GM23338 (cell line): Measurements from ENCODE around the gene DNAJB6.

Experiments used
- CREB1 ChIP-seq: fragments of 250-450 bp; sonication (Bioruptor Pico); IDR thresholded peaks from 2 replicates; pipeline ENCODE4 v1.5.0; 2020; ENCODE audit warnings: low read depth, mild to moderate bottlenecking, moderate library complexity
- CTCF ChIP-seq, 2 experiments: fragments of 200-600 bp in 1 of 2; sonication (generic) in 1 of 2; conservative IDR thresholded peaks; 2 replicates each; pipeline versions ENCODE4 v1.5.1 to v1.6.1; 2016 to 2017; ENCODE audit warnings: antibody characterized with exemption in 2 of 2, low read depth in 2 of 2, mild to moderate bottlenecking in 2 of 2, moderate library complexity in 1 of 2
- ETS1 ChIP-seq: IDR thresholded peaks from 2 replicates; pipeline ENCODE4 v1.6.1; 2016; ENCODE audit warnings: antibody characterized with exemption
- EZH2 ChIP-seq: fragments of 200-600 bp; sonication (generic); IDR thresholded peaks from one replicate; pipeline ENCODE4 v1.8.0; 2017; ENCODE audit warnings: antibody characterized with exemption, mild to moderate bottlenecking, low read depth; ENCODE audit not compliant: unreplicated experiment
- EZH2phosphoT487 ChIP-seq: fragments of 200-600 bp; sonication (generic); IDR thresholded peaks from one replicate; pipeline ENCODE4 v1.8.1; 2018; ENCODE audit warnings: antibody characterized with exemption; ENCODE audit not compliant: unreplicated experiment
- JUNB ChIP-seq: IDR thresholded peaks from one replicate; pipeline ENCODE4 v1.6.1; 2016; ENCODE audit warnings: antibody characterized with exemption; ENCODE audit not compliant: unreplicated experiment
- NANOG ChIP-seq: IDR thresholded peaks from 2 replicates; pipeline ENCODE4 v1.6.1; 2016; ENCODE audit warnings: antibody characterized with exemption, borderline replicate concordance
- POLR2AphosphoS5 ChIP-seq: IDR thresholded peaks from 2 replicates; pipeline ENCODE4 v1.6.1; 2016; ENCODE audit warnings: antibody characterized with exemption, low read depth
- REST ChIP-seq: IDR thresholded peaks from one replicate; pipeline ENCODE4 v1.6.1; 2018; ENCODE audit warnings: antibody characterized with exemption; ENCODE audit not compliant: unreplicated experiment
- ZNF114 ChIP-seq: fragments of 250-450 bp; sonication (Bioruptor Pico); IDR thresholded peaks from 2 replicates; pipeline ENCODE4 v1.5.0; 2020; ENCODE audit warnings: mild to moderate bottlenecking, moderate library complexity

GRCh38 chr7:157377436-157378124, 40.8 kb downstream of the DNAJB6 start:
- TF ChIP-seq NANOG, result no peak
- no peak for TF ChIP-seq POLR2AphosphoS5
- TF ChIP-seq CTCF (conservative IDR thresholded peaks at IDR 0.05; ENCODE audit: low read depth in 2 of 2), result no peak
- no peak for TF ChIP-seq REST
- no peak for TF ChIP-seq EZH2
- TF ChIP-seq EZH2phosphoT487, result no peak
- TF ChIP-seq JUNB, result no peak
- no peak for TF ChIP-seq CREB1 (CRISPR knock-in tag)
- no peak for TF ChIP-seq ZNF114 (CRISPR knock-in tag)
- no peak for TF ChIP-seq ETS1
